ENCODE results near the gene CEP126.

- TF ChIP-seq, protein P1, sequence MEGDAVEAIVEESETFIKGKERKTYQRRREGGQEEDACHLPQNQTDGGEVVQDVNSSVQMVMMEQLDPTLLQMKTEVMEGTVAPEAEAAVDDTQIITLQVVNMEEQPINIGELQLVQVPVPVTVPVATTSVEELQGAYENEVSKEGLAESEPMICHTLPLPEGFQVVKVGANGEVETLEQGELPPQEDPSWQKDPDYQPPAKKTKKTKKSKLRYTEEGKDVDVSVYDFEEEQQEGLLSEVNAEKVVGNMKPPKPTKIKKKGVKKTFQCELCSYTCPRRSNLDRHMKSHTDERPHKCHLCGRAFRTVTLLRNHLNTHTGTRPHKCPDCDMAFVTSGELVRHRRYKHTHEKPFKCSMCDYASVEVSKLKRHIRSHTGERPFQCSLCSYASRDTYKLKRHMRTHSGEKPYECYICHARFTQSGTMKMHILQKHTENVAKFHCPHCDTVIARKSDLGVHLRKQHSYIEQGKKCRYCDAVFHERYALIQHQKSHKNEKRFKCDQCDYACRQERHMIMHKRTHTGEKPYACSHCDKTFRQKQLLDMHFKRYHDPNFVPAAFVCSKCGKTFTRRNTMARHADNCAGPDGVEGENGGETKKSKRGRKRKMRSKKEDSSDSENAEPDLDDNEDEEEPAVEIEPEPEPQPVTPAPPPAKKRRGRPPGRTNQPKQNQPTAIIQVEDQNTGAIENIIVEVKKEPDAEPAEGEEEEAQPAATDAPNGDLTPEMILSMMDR (IDR thresholded peaks at IDR 0.05): no peak
- no peak for TF ChIP-seq POLR2A (IDR thresholded peaks at IDR 0.05)
Observed at GRCh38 chr11:102001657-102002338, 87.0 kb downstream of the CEP126 start.
